ENCODE data around the gene EXOC6B. TPM values are rescaled to one million over a fixed set of nuclear protein-coding genes. Genes with fewer than 3 reads are reported as not detected.

The EXOC6B gene
- total RNA-seq, 2 experiments from 2014 or later = 16.9 to 17.5 TPM

DNA sequence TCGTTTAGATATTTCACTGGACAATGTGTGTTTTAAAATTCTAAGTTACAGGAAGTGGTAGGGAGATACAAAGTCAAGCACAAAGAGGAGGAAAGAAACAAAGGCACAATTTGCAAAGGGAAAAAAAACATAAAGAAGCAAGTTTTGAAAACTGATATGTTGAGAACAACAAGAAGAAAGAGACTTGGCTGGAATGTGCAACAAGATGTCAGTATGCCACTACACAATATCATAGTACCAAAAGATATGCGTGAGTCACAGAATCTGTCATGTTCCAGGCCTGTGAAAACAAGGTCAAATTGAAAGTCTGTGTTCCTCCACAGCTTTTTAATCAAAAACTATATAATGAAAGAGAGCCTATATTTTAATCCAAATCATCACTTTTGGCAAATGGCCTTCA, 12.0 kb downstream of the EXOC6B start:
- Mint-ChIP-seq H3K9me3 (peaks cover 3% of the 10 kb centered on the region), H3K27ac (no peak overlapping the region), H3K27me3 (no peaks in the 10 kb centered on the region), H3K36me3 (ENCODE audit: low read depth) (peaks cover 30% of the 10 kb centered on the region), H3K4me3 (no peak overlapping the region), H3K4me1 (ENCODE audit: low read depth) (peaks cover 22% of the 10 kb centered on the region)
- H3K4me3 ChIP-seq (ENCODE audit: low read length) = no peak overlapping the region
- no peaks in the 10 kb centered on the region for H3K4me1 ChIP-seq (ENCODE audit: insufficient read depth, low read length)
- H3K27me3 ChIP-seq (ENCODE audit: control insufficient read depth in 1 of 2, insufficient read depth in 2 of 2, low read length in 2 of 2) = no peaks in the 10 kb centered on the region
- intact Hi-C loops (cut with DNase I, micrococcal nuclease) = no loop called here
- no peaks in the 10 kb centered on the region for H3K36me3 ChIP-seq (ENCODE audit: insufficient read depth, low read length)
- DNase-seq = no peak
- ChIA-PET CTCF (no interaction called here), POLR2A (no interaction called here)
- no peaks in the 10 kb centered on the region for H3K9me3 ChIP-seq (ENCODE audit: control insufficient read depth in 1 of 2, insufficient read depth in 1 of 2, low read length in 2 of 2)
- no peak overlapping the region for H3K27ac ChIP-seq (ENCODE audit: low read depth in 1 of 2, low read length in 2 of 2)
- ATAC-seq (ENCODE audit: poor library complexity) = no peak
- TF ChIP-seq, protein P1, sequence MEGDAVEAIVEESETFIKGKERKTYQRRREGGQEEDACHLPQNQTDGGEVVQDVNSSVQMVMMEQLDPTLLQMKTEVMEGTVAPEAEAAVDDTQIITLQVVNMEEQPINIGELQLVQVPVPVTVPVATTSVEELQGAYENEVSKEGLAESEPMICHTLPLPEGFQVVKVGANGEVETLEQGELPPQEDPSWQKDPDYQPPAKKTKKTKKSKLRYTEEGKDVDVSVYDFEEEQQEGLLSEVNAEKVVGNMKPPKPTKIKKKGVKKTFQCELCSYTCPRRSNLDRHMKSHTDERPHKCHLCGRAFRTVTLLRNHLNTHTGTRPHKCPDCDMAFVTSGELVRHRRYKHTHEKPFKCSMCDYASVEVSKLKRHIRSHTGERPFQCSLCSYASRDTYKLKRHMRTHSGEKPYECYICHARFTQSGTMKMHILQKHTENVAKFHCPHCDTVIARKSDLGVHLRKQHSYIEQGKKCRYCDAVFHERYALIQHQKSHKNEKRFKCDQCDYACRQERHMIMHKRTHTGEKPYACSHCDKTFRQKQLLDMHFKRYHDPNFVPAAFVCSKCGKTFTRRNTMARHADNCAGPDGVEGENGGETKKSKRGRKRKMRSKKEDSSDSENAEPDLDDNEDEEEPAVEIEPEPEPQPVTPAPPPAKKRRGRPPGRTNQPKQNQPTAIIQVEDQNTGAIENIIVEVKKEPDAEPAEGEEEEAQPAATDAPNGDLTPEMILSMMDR (IDR thresholded peaks at IDR 0.05) = no peak

DNA sequence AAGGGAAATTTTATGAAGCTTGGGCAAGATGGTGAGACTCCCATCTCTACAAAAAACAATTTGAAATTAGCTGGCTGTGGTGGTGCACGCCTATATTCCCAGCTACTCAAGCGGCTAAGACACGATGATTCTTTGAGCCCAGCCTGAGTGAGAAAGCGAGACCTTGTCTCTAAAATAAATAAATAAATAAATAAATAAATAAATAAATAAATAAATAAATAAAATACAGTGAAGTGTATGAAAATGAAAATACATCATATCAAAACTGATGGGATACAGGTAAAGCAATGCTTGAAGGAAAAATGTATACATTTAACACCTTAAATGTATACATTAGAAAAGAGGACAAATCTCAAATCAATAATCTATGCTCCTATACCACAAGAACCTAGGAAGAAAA, 15.7 kb downstream of the EXOC6B start:
- H3K4me1 Mint-ChIP-seq (ENCODE audit: low read depth) = peaks cover 17% of the 10 kb centered on the region
- intact Hi-C loops (cut with DNase I, micrococcal nuclease) = no loop called here
- no peak overlapping the region for H3K4me3 Mint-ChIP-seq
- no peaks in the 10 kb centered on the region for H3K27me3 ChIP-seq (ENCODE audit: control insufficient read depth in 1 of 2, insufficient read depth in 2 of 2, low read length in 2 of 2)
- no peak overlapping the region for H3K4me3 ChIP-seq (ENCODE audit: low read length)
- no peaks in the 10 kb centered on the region for H3K36me3 ChIP-seq (ENCODE audit: insufficient read depth, low read length)
- H3K9me3 Mint-ChIP-seq = peaks cover 5% of the 10 kb centered on the region
- H3K27ac ChIP-seq (ENCODE audit: low read depth in 1 of 2, low read length in 2 of 2) = no peak overlapping the region
- no peak overlapping the region for H3K27ac Mint-ChIP-seq
- DNase-seq (no peak), ATAC-seq (ENCODE audit: poor library complexity) (no peak)
- TF ChIP-seq, protein P1 (IDR thresholded peaks at IDR 0.05) = no peak
- CTCF ChIA-PET = interaction anchor here (0.9 to 1.0 kb wide), 2 partner anchors 10 to 14 kb away, joined by 3 read pairs; no protein-coding TSS in a partner anchor
- H3K9me3 ChIP-seq (ENCODE audit: control insufficient read depth in 1 of 2, insufficient read depth in 1 of 2, low read length in 2 of 2) = no peaks in the 10 kb centered on the region
- no peaks in the 10 kb centered on the region for H3K4me1 ChIP-seq (ENCODE audit: insufficient read depth, low read length)
- POLR2A ChIA-PET = no interaction called here
- H3K27me3 Mint-ChIP-seq = no peaks in the 10 kb centered on the region
- peaks cover 48% of the 10 kb centered on the region for H3K36me3 Mint-ChIP-seq (ENCODE audit: low read depth)

DNA sequence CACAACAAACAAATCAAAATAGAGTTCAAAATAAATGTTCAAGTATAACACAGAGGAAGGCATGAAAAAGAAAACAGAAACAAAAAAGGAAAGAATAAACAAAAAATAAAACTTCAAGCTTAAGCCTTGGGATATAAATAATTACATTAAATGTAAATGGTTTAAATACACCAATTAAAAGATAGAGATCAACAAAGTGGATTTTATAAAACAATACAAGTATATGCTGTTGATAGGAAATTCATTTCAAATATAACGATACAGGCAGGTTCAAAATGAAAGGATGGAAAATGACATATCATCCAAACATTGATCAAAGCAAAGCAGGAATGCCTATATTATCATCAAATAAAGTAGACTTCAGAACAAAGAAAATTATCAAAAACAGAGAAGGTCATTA, 16.7 kb downstream of the EXOC6B start:
- intact Hi-C loops (cut with DNase I, micrococcal nuclease) = no loop called here
- TF ChIP-seq, protein P1 (IDR thresholded peaks at IDR 0.05) = no peak
- peaks cover 48% of the 10 kb centered on the region for H3K36me3 Mint-ChIP-seq (ENCODE audit: low read depth)
- peaks cover 16% of the 10 kb centered on the region for H3K4me1 Mint-ChIP-seq (ENCODE audit: low read depth)
- H3K27ac Mint-ChIP-seq = no peak overlapping the region
- ATAC-seq (ENCODE audit: poor library complexity) = no peak
- peaks cover 5% of the 10 kb centered on the region for H3K9me3 Mint-ChIP-seq
- Histone ChIP-seq H3K27ac (ENCODE audit: low read depth in 1 of 2, low read length in 2 of 2) (no peak overlapping the region), H3K27me3 (ENCODE audit: control insufficient read depth in 1 of 2, insufficient read depth in 2 of 2, low read length in 2 of 2) (no peaks in the 10 kb centered on the region), H3K4me1 (ENCODE audit: insufficient read depth, low read length) (no peaks in the 10 kb centered on the region), H3K36me3 (ENCODE audit: insufficient read depth, low read length) (no peaks in the 10 kb centered on the region), H3K9me3 (ENCODE audit: control insufficient read depth in 1 of 2, insufficient read depth in 1 of 2, low read length in 2 of 2) (no peaks in the 10 kb centered on the region), H3K4me3 (ENCODE audit: low read length) (no peak overlapping the region)
- CTCF ChIA-PET = interaction anchor here (1.0 kb wide), 1 partner anchor 9 kb away, joined by 3 read pairs; no protein-coding TSS in a partner anchor
- no peak overlapping the region for H3K4me3 Mint-ChIP-seq
- POLR2A ChIA-PET = no interaction called here
- no peak for DNase-seq
- H3K27me3 Mint-ChIP-seq = no peaks in the 10 kb centered on the region
